HG02610 (cell line): ENCODE measurements around the gene GCC1.
A peak's percentile ranks its signal among the peaks of the same experiment; 100 is the strongest.

Source experiments
- ATAC-seq: cut with Tn5 transposase; IDR thresholded peaks from one replicate; pipeline ENCODE4 v1.9.1; 2021; ENCODE audit warnings: mild to moderate bottlenecking, moderate library complexity; ENCODE audit not compliant: unreplicated experiment

The GCC1 gene, protein sequence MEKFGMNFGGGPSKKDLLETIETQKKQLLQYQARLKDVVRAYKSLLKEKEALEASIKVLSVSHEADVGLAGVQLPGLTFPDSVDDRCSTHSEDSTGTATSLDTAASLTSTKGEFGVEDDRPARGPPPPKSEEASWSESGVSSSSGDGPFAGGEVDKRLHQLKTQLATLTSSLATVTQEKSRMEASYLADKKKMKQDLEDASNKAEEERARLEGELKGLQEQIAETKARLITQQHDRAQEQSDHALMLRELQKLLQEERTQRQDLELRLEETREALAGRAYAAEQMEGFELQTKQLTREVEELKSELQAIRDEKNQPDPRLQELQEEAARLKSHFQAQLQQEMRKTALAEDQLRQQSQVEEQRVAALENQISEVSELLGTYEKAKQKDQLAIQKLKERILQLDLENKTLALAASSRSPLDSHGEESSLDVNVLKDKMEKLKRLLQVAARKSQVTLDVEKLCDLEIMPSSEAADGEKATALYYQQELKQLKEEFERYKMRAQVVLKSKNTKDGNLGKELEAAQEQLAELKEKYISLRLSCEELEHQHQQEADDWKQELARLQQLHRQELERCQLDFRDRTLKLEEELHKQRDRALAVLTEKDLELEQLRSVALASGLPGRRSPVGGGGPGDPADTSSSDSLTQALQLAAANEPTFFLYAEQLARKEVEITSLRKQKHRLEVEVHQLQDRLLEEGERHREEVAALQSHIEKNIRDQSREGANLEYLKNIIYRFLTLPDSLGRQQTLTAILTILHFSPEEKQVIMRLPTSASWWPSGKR

DNA sequence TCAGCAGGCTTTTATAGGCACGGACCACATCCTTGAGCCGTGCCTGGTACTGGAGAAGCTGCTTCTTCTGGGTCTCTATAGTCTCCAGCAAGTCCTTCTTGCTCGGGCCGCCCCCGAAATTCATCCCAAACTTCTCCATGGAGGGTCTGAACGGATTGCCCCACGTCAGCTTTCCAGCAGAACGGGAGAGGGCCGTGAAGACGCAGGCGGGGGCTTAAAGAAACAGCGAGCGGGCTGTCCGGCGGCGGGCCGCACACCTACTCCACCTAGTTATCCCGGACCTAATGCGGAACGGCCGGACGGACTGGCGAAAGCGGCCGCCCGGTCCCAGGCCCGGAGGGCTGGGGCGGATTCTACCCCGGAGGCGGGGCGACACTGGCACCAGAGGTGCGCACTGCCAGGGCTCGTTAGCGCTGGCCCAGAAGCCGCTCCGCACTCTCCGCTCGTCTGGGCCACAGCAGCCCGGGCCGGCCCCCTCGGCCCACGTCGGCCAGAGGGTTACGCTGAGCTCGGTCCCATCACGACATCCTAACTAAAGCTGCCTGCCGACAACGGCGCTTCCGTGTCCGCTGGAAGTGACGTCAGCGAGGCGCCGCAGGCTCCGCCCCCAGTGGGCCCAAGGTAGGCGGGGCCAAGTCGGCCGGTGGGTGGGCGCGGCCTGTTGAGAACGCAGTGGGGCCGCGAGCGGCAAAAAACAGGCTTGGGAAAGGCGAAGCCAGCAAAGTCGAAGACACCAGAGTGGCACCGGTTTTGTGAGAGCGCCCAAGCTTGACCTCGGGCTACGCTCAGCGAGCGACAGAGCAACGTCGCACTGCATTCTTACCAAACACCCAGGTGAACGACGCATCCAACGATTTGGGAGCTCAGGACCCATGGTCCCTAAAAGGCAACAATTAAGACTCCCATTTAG lies at the start of gene GCC1:
GCC1 (minus strand) TSS at position 553 of the 910 bp plus-strand sequence; CDS start at position 139, 414 bp downstream.
- ATAC-seq = peak; percentile 84

DNA sequence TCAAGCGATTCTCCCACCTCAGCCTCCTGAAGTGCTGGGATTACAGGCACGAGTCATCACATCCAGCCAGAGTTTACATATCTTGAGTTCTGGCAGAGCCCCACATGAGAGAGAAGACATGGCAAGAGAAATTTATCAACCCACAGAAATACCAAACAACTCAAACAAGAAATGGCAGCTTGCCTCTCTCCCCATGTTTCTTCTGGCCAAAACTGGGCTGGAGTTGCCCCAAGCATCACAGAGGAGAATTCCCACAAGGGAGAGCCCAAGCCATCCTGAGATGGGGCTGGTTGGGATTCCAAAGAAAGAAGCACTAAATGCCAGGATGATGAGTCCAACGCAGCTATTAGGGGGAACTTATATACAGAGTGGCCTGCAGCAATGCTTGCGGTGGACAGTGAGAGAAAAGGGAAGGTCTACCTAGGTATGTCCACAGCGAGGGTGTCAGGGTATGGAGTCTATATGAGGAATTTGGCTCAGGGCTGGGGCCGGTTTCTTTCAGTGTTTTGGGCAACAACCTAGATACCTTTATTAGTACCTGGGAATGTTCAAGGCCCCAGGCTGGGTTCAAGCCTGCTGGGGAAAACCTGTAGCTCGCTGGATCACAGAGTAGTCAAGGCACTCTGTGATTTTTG lies 47.0 kb upstream of the GCC1 start:
- no peak for ATAC-seq

DNA sequence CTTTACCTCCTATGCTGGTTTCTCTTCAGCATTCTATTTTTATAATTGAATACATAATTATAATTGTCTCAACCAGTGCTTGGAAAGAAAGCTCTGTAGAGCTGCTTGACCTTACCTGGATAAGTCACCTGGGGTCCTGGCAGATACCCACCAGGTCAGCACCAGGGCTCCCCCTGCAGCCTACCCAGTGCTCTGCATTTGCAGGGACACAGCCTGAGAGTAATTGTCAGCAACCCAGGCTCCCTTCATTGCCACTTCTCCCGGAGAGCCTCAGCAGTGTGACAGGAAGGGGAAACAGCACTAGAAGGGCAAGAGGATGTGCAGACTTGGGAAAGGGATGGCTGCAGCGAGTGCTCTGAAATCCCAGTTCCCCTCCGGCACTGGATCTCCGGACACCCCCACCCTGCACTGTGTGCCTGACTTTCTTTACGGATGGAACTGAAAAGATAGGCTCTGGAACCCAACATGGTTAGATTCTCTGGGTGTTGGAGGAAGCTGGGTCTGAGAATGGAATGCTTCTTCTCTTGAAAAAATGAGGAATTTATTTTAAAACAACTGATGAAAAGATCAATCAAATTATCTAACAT lies 44.0 kb upstream of the GCC1 start:
- ATAC-seq = peak; percentile 74

DNA sequence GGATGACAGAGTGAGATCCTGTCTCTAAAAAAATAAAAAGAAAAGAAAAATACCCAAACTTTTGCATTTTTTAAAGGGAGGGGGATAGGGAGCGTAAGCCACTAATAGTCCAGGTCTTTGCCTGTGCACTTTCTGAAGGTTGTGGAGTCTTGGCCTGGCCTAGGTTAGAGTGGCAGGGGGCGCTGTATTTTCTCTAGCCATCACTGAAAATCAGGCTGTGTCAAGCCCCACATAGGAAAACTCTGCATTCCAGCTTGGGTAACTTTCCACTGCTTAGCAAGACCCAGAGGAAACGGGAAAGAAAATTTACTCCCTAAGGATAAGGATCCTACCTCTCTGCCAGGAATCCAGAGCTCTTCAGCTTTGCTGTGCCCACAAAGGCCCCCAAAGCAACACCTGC lies 43.0 kb upstream of the GCC1 start:
- ATAC-seq = no peak

DNA sequence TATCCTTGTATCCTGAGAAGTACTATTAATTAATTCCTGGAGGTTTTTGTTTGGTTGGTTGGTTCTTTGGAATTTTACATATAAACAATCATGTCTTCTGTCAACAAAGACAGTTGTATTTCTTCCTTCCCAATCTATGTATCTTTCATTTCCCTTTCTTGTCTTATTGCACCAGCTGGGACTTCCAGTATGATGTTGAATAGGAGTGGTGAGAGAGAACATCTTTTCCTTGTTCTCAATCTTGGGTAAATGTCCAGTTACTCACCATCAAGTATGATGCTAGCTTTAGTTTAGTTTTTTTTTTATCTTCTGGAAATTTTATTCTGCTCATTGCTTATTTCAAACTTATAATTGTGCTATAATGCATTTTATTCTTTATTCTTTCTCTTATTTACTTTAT lies 39.9 kb upstream of the GCC1 start:
- ATAC-seq = no peak

DNA sequence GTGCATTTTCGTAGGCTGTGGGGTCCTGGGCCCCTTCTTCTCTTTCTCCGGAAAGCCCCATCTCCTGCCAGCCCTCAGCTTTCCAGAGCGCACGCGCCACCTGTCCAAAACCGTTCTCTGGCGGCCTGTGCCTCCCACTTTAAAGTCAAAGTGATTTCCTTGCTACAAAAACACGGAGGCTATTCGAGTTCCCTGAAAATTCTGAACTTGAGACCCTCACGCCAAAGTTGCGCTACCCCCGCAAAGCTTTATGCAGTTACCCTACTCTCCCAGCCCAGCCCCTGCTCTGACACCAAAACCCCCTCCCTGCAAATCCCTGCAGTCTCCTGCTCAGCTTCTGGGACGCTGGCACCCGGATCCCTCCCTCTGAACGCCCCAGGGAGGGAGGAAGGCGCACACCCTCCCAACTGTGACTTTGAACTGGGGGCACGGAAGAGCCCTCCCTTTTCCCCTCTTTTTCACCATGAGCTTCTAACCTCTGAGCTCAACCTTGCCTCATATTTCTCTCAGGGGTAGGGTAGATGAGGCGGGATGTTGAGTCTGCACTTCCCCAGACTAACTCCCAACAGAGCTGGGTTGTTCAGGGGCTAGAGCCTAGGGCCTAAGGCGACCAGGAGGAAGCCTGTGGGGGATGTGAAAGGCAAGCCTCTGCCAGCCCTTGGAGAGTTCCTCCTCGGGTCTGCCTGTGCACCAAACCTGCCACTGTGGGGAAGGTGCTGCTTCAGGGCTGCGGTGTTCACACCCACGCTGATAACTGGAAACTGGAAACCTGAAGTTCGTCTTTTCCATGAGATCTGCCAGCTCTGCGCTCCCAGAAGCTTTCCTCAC lies 35.2 kb upstream of the GCC1 start:
- no peak for ATAC-seq

DNA sequence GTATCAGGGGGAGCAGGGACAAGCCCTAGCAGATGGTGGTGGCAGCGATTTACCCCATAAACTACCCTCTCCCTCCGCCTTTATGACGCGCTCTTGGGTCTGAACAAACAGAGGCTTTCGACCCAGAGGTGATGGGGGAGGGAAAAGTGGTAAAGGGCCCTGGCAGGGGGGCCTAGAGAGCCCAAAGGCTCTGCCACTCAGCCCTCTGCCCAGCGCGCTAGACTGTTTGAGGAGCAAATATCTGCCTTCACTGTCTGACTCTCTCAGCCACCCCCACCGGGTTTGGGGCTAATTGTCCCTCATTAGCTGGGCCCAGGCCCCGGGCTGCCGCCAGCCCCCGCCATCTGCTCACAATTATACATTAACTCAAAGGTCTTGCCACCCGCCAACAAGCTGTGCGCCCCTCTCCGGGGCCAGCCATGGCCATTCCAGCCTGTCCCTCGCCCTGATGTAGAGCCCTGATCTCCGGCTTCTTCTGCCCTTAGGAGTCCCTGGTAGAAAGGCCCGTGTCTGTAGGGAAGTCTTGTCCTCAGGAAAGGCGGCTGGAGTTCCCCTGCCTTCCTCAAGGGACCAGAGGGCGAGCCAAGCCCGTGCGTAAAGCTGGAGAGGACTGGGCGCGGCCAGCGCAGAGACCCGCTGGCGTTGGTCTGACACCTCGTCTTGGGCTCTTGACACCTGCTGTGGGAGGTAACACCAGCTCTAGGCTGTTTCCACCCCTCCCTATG lies 34.4 kb upstream of the GCC1 start:
- ATAC-seq = no peak

DNA sequence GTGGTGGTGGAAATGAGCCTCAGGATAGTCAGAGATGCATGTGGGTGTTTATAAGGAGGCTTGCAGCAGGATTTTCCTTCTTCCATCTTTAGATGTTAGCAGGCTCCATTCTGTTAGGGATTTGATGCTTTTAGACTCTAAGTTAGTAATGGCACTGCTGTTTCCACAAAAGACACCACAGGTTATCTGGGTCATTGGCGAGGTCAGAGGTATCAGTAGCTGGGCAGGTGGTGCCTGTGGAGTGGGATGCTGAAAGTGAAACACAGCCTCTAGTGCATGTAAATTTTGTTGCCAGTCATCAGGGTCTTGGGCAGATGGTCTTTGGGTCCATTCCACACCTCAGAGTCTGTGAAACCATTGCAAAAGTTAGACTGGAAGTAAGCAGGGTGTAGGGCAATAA lies 33.4 kb upstream of the GCC1 start:
- ATAC-seq = no peak

DNA sequence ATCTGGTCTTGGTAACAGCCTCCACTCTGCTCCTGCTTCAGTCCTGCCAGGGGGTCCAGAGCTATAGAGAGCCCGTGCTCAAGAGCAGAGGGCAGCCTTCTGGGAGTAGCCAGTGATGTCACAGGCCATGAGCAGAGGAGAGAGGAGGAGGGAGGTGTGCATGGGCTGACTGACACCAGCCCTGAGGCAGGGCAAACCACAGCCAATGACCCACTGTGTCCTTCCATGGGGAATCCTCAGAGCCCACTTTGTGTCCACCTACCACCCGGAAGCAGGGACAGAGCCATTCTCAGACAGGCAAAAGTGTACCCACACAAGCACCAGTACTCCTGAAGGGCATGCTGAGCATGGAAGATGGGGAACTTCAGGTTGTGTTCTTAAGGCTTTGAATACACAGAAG lies 32.6 kb upstream of the GCC1 start, which contains the start of gene PAX4:
PAX4 (minus strand) TSS at position 101 of the 400 bp plus-strand sequence. CDS start 2,214 bp downstream, outside the sequence.
- no peak for ATAC-seq

DNA sequence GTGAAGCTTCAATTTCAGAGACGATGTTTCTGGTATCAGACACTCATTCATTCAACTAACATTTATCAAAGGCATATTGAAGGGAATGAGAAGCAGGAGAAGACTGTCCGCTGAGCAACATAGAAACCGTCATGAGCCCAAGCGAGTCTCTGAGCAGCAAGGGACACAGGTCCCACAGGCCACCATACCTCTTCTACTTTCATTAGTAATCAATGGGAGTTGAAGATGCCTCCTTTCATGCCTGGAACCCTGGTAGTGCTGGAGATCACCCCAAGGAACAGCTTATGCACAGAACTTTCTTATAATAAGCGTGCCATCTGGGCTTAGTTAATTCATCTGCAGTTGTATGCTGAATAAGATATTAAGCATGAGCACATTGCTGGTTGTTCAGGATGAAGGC lies 31.3 kb upstream of the GCC1 start:
- no peak for ATAC-seq

DNA sequence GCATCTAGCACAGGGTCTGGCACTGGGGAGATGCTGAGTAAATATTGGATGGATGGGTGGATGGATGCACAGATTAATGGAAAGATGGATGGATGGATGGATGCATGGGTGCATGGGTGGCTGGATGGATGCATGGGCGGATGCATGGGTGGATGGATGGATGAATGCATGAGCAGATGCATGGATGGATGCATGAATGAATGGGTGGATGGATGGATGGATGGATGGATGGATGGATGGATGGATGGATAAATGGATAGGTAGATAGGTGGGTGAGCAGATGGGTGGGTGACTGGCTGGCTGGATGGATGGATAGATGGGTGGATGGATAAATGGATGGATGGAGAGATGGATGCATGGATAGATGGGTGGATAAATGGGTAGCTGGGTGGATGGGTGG lies 26.9 kb upstream of the GCC1 start:
- no peak for ATAC-seq

DNA sequence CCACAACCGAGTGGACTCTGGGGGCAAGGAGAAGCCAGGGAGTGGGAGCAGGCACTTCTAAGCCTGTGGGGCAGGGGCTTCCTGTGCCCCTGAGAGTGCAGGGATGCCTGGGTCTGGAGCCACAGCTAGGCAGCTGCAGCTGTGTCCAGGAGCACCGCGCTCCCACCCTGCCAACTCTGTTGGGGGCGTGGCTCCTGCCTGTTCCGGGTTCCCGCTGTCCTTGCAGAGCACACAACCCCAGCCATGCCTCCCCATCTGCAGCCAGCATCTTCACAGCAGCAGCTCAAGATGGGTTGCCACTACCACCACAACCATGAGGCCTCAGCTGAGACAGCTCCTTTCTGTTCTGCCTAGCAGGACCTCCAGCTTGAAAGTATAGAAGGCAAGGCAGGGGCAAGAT lies 23.9 kb upstream of the GCC1 start:
- ATAC-seq = no peak

DNA sequence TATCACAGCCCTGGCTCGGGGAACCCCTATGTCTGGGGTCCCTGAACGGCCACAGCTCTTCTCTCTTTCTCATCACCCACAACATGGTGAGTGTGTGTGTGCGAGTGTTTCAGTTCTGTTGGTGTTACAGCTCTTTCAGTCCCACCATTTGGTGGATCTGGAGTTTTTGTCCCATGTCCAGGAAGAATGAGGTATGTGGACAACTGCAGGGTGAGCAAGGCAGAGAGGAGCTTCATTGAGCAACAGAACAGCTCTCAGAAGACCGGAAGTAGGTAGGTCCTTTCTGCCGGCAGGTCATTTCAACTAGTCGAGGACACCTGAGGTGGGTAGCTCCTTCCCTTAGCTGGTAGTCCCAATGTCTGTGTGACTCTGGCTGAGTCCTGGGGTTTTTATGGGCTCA lies 23.1 kb upstream of the GCC1 start:
- no peak for ATAC-seq

DNA sequence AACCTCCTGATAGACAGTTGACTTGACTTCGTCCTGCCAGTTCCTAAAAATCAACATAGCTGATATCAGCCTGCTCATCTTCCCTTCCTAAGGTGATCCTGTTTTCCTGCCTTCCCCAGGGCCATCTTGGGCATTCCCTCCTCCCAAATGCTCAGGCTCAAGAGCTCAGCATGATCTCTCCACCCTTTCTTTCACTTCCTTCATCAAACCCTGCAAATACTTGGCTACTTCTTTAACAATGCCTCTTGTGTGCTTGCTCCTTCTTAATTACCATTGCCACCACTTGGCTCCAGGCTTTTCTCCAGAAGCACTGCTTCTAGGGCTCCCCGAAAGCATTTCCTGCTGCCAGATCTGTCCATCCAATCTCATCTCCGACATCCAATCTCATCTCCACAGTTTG lies 15.5 kb upstream of the GCC1 start:
- ATAC-seq = no peak

DNA sequence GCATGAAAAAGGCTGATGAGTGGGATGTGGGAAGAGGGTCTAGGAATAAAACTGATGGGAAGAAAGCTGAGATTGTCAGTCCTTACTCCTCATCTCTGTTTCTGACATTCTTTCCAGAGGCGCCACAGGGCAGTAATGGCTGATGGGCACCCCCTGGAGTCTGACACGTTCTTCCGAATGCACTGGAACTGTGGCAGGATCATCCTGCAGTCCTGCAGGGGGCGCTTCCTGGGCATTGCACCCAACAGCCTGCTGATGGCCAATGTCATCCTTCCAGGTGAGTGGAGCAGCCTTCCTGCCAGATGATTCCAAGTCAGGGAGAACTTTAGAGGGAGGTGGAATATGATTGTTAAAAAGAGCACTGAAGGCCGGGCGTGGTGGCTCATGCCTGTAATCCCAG lies 12.9 kb upstream of the GCC1 start:
- ATAC-seq = no peak

DNA sequence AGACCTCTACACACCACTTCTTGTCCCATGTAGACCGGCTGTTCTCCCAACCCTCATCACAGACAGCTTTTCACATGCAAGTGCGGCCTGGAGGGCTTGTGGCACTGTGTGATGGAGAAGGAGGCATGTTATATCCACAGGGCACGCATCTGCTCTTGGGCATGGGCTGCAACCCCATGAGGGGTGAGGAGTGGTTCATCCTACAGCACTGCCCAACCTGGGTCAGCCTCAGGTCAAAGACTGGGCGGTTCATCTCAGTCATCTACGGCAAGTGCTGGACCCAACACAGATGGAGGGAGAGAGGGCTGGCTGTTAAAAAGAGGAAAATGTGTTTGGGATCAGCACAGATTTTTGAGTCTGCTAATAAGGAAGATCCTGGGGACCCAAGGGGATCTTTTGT lies 10.3 kb upstream of the GCC1 start:
- ATAC-seq = no peak

DNA sequence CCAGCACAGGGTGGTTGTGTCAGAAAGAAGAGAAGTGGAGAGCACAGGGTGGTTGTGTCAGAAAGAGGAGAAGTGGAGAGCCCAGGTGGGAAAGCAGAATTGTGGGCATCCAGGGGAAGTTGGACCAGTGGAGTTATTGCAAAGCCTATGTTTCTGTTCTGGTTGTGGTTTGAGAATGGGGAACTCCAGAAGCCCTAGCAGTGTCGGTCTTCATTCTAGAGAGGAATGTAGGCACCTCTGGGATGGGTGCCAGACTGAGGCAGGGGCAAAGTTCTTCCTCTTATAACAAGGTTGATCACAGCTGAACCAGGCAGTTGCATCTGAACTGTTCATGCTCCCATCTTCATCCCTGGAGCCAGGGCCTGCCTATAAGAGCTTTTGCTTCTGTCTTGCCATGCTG lies 9.1 kb upstream of the GCC1 start:
- peak; percentile 75 for ATAC-seq

DNA sequence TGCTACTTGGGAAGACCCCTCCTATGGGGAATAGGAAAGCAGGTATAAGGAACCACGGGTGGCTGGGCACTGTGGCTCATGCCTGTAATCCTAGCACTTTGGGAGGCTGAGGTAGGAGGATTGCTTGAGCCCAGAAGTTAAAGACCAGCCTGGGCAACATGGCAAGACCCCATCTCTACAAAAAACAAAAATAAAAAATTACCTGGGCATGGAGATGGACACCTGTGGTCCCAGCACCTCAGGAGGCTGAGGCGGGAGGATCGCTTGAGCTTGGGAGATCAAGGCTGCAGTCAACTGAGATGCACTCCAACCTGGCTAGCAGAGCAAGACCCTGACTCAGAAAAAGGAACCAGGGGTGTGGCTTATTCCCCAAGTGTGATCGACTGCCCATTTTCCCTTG lies 7.2 kb upstream of the GCC1 start:
- ATAC-seq = no peak

DNA sequence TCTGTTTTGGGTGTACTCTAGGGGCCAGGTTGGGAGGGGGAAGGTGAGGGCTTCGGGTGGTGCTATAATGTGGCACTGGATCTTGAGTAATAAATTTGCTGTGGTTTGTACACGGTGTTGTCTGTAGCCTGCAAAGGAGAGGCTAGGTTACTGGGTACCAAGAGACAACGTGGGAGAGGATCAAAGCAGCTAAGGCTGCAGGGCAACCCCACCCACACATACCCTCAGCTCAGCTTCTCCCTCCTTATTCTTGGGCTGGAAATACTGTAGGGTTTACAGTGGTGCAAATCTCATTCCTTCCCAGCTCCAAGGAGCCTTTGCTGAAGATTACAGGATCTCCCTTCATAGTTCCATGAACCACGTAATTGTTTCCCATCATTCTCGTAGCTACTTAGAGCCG lies 6.2 kb upstream of the GCC1 start:
- ATAC-seq = no peak
